ENCODE results near the gene MAPK6.

The MAPK6 gene

GRCh38 chr15:52109559-52110451 lies 90.8 kb downstream of the MAPK6 start:
- DNase-seq = no peak

DNA sequence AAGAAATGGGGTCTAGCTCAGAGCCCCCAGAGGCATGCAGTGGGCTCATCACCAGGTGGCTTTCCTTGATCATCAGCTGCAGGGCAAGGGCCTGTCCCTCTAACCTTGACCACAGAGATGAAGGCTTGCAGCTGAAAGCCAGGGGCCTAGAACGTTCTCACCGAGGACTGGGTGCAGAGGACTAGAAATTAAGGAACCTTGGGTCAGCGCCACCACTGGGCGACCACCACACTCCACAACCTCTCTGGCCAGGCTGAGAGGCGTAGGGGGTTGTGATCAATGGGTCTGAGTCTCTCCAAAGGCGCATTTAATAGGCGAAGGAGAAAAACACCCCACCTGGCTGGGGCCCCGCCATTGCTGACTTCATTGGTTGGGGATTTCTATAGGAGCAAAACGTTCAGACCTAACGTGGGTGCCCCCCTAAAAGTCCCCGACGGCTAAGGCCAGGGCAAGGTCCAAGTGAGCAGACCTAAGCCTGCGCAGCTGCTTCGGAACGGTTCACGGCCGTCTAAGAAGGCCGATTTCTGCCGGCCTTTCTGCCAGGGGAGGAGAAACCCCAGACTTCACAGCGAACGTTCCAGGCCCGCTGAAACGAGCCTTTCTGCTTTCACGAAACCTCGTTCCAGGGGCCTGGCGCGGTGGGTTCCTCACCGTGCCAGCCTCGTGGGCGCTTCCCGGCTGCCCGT lies 92.6 kb downstream of the MAPK6 start:
- DNase-seq = no peak

DNA sequence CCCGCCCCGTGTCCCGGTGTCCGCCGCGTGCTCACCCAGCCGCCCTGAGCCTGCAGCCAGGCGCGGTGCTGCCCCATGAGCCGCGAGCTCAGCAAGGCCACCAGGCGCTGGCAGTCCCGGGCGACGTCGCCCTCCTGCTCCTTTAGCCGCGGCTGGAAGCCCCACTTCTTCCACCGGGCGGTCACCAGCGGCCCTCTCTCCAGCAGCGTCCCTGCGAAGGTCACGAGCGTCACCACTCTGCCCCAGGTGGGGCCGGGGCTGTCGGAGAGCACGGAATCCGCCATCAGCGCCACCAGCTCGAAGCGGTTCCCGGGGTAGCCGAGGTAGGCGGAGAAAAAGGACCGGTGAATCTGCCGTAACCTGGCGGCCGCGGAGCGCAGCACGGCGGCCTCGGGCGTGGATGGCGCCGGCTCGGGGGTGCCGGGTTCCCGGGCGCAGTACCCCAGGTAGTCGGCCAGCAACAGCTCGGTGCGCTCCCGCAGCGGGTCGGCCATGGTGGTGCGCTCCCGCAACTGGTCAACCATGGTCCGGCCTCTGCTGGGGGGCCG lies 93.3 kb downstream of the MAPK6 start:
- DNase-seq = peak; percentile 2

- no peak for DNase-seq
Measured at GRCh38 chr15:52113235-52113634, 94.2 kb downstream of the MAPK6 start.

- DNase-seq = no peak
Measured at GRCh38 chr15:52113708-52114107, 94.7 kb downstream of the MAPK6 start.

- DNase-seq = no peak
Measured at GRCh38 chr15:52114261-52115055, 95.4 kb downstream of the MAPK6 start.

GRCh38 chr15:52115598-52116427 lies 96.8 kb downstream of the MAPK6 start:
- no peak for DNase-seq
